Activated CD8-positive, alpha-beta T cell treated with anti-CD3 and anti-CD28 coated beads for 36 hours (primary cell): ENCODE data around the gene TMEM88. TPM values are rescaled to one million over a fixed set of nuclear protein-coding genes. Genes with fewer than 3 reads are reported as not detected.

Experiments
- ATAC-seq: fragments of 200-7000 bp; cut with Tn5 transposase; one replicate; pipeline ENCODE4 v1.10.0; 2021; ENCODE audit warnings: mild to moderate bottlenecking, moderate library complexity
- CTCF ChIA-PET: fragments of 350-600 bp; sonication (Branson Sonifier 250); formaldehyde crosslinking; loops from one replicate; lab custom pipeline; 2021; ENCODE audit warnings: antibody characterized with exemption; lab: Charles Lee
- POLR2A ChIA-PET: fragments of 350-600 bp; sonication (Branson Sonifier 250); formaldehyde crosslinking; loops from one replicate; lab custom pipeline; 2021; ENCODE audit warnings: antibody characterized with exemption; lab: Charles Lee
- DNase-seq: peaks from one replicate; pipeline ENCODE4 v3.0.0-alpha.2; 2020
- H3K27ac Mint-ChIP-seq: one replicate; pipeline ENCODE4 v1.8.0; 2021; ENCODE audit warnings: mild to moderate bottlenecking, mixed read lengths
- H3K27me3 Mint-ChIP-seq: one replicate; pipeline ENCODE4 v1.8.0; 2021; ENCODE audit warnings: mixed read lengths
- H3K36me3 Mint-ChIP-seq: one replicate; pipeline ENCODE4 v1.8.0; 2021; ENCODE audit warnings: low read depth, mixed read lengths
- H3K4me1 Mint-ChIP-seq: one replicate; pipeline ENCODE4 v1.8.0; 2021; ENCODE audit warnings: low read depth, mixed read lengths
- H3K4me3 Mint-ChIP-seq: one replicate; pipeline ENCODE4 v1.8.0; 2021; ENCODE audit warnings: mild to moderate bottlenecking, moderate library complexity, mixed read lengths
- H3K9me3 Mint-ChIP-seq: one replicate; pipeline ENCODE4 v1.8.0; 2021; ENCODE audit warnings: mixed read lengths
- CTCF ChIP-seq: fragments of 200-600 bp; IDR thresholded peaks from one replicate; pipeline ENCODE4 v1.8.0; 2022; ENCODE audit warnings: antibody characterized with exemption, mild to moderate bottlenecking
- intact Hi-C: fragments of 100-400 bp; cut with micrococcal nuclease; formaldehyde crosslinking; loops from one replicate; pipeline ENCODE4 v1.10.0; 2022
- total RNA-seq, 2 experiments: library from RNA; stranded (reverse); gene quantifications; one replicate each; pipeline ENCODE4 v1.2.3, GENCODE V29; 2021

TMEM88 gene
- total RNA-seq, 2 experiments from 2014 or later, result 2.4 to 2.9 TPM

DNA sequence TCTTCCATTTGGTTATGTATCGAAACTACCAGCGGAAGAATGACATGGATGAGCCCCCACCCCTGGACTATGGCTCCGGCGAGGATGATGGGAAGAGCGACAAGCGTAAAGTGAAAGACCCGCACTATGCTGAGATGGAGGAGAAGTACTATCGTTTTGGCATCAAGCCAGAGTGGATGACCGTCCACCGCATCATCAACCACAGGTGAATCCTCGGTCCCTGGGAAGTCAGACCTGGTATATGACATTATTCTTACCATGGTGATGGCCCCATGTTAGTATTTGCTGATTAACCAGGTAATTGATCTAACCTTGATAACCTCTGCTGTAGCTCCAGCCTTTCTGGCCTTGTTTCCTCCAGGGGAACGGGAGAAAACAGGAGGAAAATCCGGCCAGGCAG is 42.2 kb downstream of the TMEM88 start:
- intact Hi-C loops, result loop anchor here (5.0 kb wide), 1 partner anchor 35 kb away; no protein-coding TSS in a partner anchor
- ATAC-seq (no peak), DNase-seq (no peak)
- Mint-ChIP-seq H3K36me3 (peaks cover 58% of the 10 kb centered on the region), H3K9me3 (no peaks in the 10 kb centered on the region), H3K27ac (peak overlapping the region; percentile 58), H3K27me3 (no peaks in the 10 kb centered on the region), H3K4me1 (peaks cover 11% of the 10 kb centered on the region), H3K4me3 (no peak overlapping the region)
- POLR2A ChIA-PET, result interaction anchor here (2.2 kb wide), 1 partner anchor 10 kb away, joined by 8 read pairs; no protein-coding TSS in a partner anchor
- CTCF ChIA-PET, result interaction anchor here (0.7 to 2.1 kb wide), 9 partner anchors 9 to 163 kb away, joined by 3 to 8 read pairs (median 3); no protein-coding TSS in a partner anchor
- TF ChIP-seq CTCF, result no peak

- intact Hi-C loops, result loop anchor here (5.0 kb wide), 1 partner anchor 35 kb away; no protein-coding TSS in a partner anchor
- H3K27ac Mint-ChIP-seq, result peak overlapping the region; percentile 58
- no peak for TF ChIP-seq CTCF
- no peak overlapping the region for H3K4me3 Mint-ChIP-seq
- H3K27me3 Mint-ChIP-seq, result no peaks in the 10 kb centered on the region
- H3K36me3 Mint-ChIP-seq, result peaks cover 61% of the 10 kb centered on the region
- peak; percentile 58 for ATAC-seq
- CTCF ChIA-PET, result interaction anchor here (0.7 to 2.1 kb wide), 16 partner anchors 8 to 163 kb away, joined by 3 to 8 read pairs (median 3); no protein-coding TSS in a partner anchor
- H3K4me1 Mint-ChIP-seq, result peaks cover 11% of the 10 kb centered on the region
- H3K9me3 Mint-ChIP-seq, result no peaks in the 10 kb centered on the region
- DNase-seq, result peak; percentile 25
- POLR2A ChIA-PET, result interaction anchor here (1.0 to 2.2 kb wide), 4 partner anchors 9 to 24 kb away, joined by 3 to 9 read pairs (median 6); partner anchors contain the start of genes CHD3 and RNF227
These were observed 42.9 kb downstream of the TMEM88 start for GRCh38 chr17:7897773-7898172.

GRCh38 chr17:7903154-7904103 is 48.6 kb downstream of the TMEM88 start:
- Mint-ChIP-seq H3K4me3 (no peak overlapping the region), H3K9me3 (no peaks in the 10 kb centered on the region), H3K27me3 (no peaks in the 10 kb centered on the region), H3K4me1 (no peaks in the 10 kb centered on the region), H3K36me3 (peaks cover 52% of the 10 kb centered on the region), H3K27ac (no peak overlapping the region)
- intact Hi-C loops, result no loop called here
- no peak for TF ChIP-seq CTCF
- ChIA-PET POLR2A (interaction anchor here (0.7 to 2.0 kb wide), 3 partner anchors 12 to 112 kb away, joined by 3 to 5 read pairs (median 4); partner anchors contain the start of gene RNF227), CTCF (interaction anchor here (1.1 to 3.1 kb wide), 4 partner anchors 9 to 160 kb away, joined by 3 to 10 read pairs (median 6); no protein-coding TSS in a partner anchor)
- ATAC-seq, result no peak
- no peak for DNase-seq

Other genes starting within 250 kb of the TMEM88 start
- 10 to 100 TPM; 28.6 to 33.1 TPM for gene FXR2, start 240.2 kb upstream of the TMEM88 start, total RNA-seq
- 10 to 100 TPM; 15.6 to 22.2 TPM for gene SAT2, start 227.2 kb upstream of the TMEM88 start, total RNA-seq
- gene SHBG, start 224.9 kb upstream of the TMEM88 start, total RNA-seq, result not detected
- gene ATP1B2, start 204.1 kb upstream of the TMEM88 start, total RNA-seq, result under 1 TPM in 1 of 2 experiments, not detected in 1; 0.38 TPM
- 100 to 1,000 TPM; 129 to 138 TPM for gene TP53, start 167.6 kb upstream of the TMEM88 start, total RNA-seq
- gene WRAP53, start 166.6 kb upstream of the TMEM88 start, total RNA-seq, result 10 to 100 TPM; 27.5 to 28.6 TPM
- gene EFNB3, start 149.9 kb upstream of the TMEM88 start, total RNA-seq, result not detected
- gene DNAH2, start 137.3 kb upstream of the TMEM88 start, total RNA-seq, result not detected
- 10 to 100 TPM; 49.2 to 53.8 TPM for gene KDM6B, start 20.8 kb upstream of the TMEM88 start, total RNA-seq
- 10 to 100 TPM; 72.8 to 77.2 TPM for gene NAA38, start 2.5 kb downstream of the TMEM88 start, total RNA-seq
- gene CYB5D1, start 2.9 kb downstream of the TMEM88 start, total RNA-seq, result 10 to 100 TPM; 13.5 to 16.2 TPM
- gene CHD3, start 33.7 kb downstream of the TMEM88 start, total RNA-seq, result 100 to 1,000 TPM; 130 to 139 TPM
- gene RNF227, start 61.2 kb downstream of the TMEM88 start, total RNA-seq, result 1 to 10 TPM; 5.1 to 5.2 TPM
- 1 to 10 TPM; 7.2 to 7.6 TPM for gene KCNAB3, start 74.8 kb downstream of the TMEM88 start, total RNA-seq
- gene TRAPPC1, start 76.9 kb downstream of the TMEM88 start, total RNA-seq, result 100 to 1,000 TPM; 140 to 143 TPM
- 10 to 100 TPM; 48.4 to 54.1 TPM for gene CNTROB, start 77.1 kb downstream of the TMEM88 start, total RNA-seq
- gene GUCY2D, start 147.5 kb downstream of the TMEM88 start, total RNA-seq, result not detected
- under 1 TPM in 1 of 2 experiments, not detected in 1; 0.16 TPM for gene ALOX15B, start 184.0 kb downstream of the TMEM88 start, total RNA-seq
- 1 to 10 TPM; 4.3 to 5.2 TPM for gene ALOX12B, start 232.7 kb downstream of the TMEM88 start, total RNA-seq